HepG2 (cell line): ENCODE results near the gene SRSF12. TPM values are rescaled to one million over a fixed set of nuclear protein-coding genes. Genes with fewer than 3 reads are reported as not detected.

Source experiments
- CBX5 ChIP-seq: sonication (generic); formaldehyde crosslinking; IDR thresholded peaks from 2 replicates; pipeline ENCODE4 v1.4.0; 2020; ENCODE audit warnings: missing genetic modification reagents, borderline replicate concordance
- NFYC ChIP-seq: IDR thresholded peaks from 2 replicates; pipeline ENCODE4 v1.6.1; 2016; ENCODE audit warnings: missing genetic modification reagents, missing compliant biosample characterization
- YEATS4 ChIP-seq: sonication (generic); formaldehyde crosslinking; IDR thresholded peaks from 2 replicates; pipeline ENCODE4 v1.4.0; 2020; ENCODE audit warnings: missing genetic modification reagents, borderline replicate concordance
- ZFP36L1 ChIP-seq: sonication (generic); formaldehyde crosslinking; IDR thresholded peaks from 2 replicates; pipeline ENCODE4 v1.8.0; 2022; ENCODE audit warnings: mild to moderate bottlenecking, missing genetic modification reagents, moderate library complexity
- ZNF451 ChIP-seq: sonication (generic); formaldehyde crosslinking; IDR thresholded peaks from 2 replicates; pipeline ENCODE4 v1.5.0; 2020; ENCODE audit warnings: mild to moderate bottlenecking, missing genetic modification reagents
- ZNF543 ChIP-seq: sonication (generic); formaldehyde crosslinking; IDR thresholded peaks from 2 replicates; pipeline ENCODE4 v1.4.0; 2020; ENCODE audit warnings: mild to moderate bottlenecking, missing genetic modification reagents
- ZNF564 ChIP-seq: sonication (generic); formaldehyde crosslinking; IDR thresholded peaks from 2 replicates; pipeline ENCODE4 v1.8.1; 2023; ENCODE audit warnings: mild to moderate bottlenecking, missing genetic modification reagents
- ZNF598 ChIP-seq: sonication (generic); formaldehyde crosslinking; IDR thresholded peaks from 2 replicates; pipeline ENCODE4 v1.5.1; 2020; ENCODE audit warnings: mild to moderate bottlenecking, missing genetic modification reagents, borderline replicate concordance
- ZNF776 ChIP-seq: sonication (generic); formaldehyde crosslinking; IDR thresholded peaks from 2 replicates; pipeline ENCODE4 v1.4.0; 2020; ENCODE audit warnings: mild to moderate bottlenecking, missing genetic modification reagents
- ZNF782 ChIP-seq: sonication (generic); formaldehyde crosslinking; IDR thresholded peaks from 2 replicates; pipeline ENCODE4 v1.4.0; 2020; ENCODE audit warnings: missing genetic modification reagents, mild to moderate bottlenecking, borderline replicate concordance
- polyA plus RNA-seq, 8 experiments: library from polyadenylated mRNA; depleted of rRNA in 3 of 8; stranded (reverse) in 7 of 8; unstranded in 1 of 8; fragments of >200 nt; fragmentation: Illumina TruSeq in 4 of 8; extraction: Trizol in 4 of 8; gene quantifications; 2 replicates each; pipeline versions ENCODE4 v1.2.1 to v1.2.3, GENCODE V29; 2011 to 2016; ENCODE audit warnings: low read depth in 4 of 8, missing spikeins in 1 of 8, mixed read lengths in 1 of 8; ENCODE audit not compliant: insufficient read depth in 1 of 8
- total RNA-seq, 5 experiments: library from RNA; depleted of rRNA; stranded (reverse); fragments of >200 nt; fragmentation: Illumina TruSeq; extraction: Trizol; gene quantifications; 2 replicates each; pipeline ENCODE4 v1.2.3, GENCODE V29; 2016; ENCODE audit warnings: low read depth in 1 of 5
- TF ChIP-seq, protein P1 (sequence below): sonication (generic); formaldehyde crosslinking; IDR thresholded peaks from 2 replicates; pipeline ENCODE4 v1.4.0; 2020; ENCODE audit warnings: low read depth, missing genetic modification reagents
- TF ChIP-seq, protein P2 (sequence below): sonication (generic); formaldehyde crosslinking; IDR thresholded peaks from 2 replicates; pipeline ENCODE4 v1.4.0; 2020; ENCODE audit warnings: mild to moderate bottlenecking, missing genetic modification reagents
- TF ChIP-seq, protein P3 (sequence below): sonication (generic); formaldehyde crosslinking; IDR thresholded peaks from 2 replicates; pipeline ENCODE4 v1.5.0; 2020; ENCODE audit warnings: missing genetic modification reagents
- TF ChIP-seq, protein P4 (sequence below), 2 experiments: fragments of 450-650 bp in 1 of 2; sonication (generic) in 1 of 2; formaldehyde crosslinking; IDR thresholded peaks; 2 replicates each; pipeline versions ENCODE4 v1.5.0 to v1.8.0; 2020 to 2022; ENCODE audit warnings: mild to moderate bottlenecking in 1 of 2, missing genetic modification reagents in 1 of 2
- TF ChIP-seq, protein P5 (sequence below): sonication (generic); formaldehyde crosslinking; IDR thresholded peaks from 2 replicates; pipeline ENCODE4 v1.4.0; 2020; ENCODE audit warnings: missing genetic modification reagents
- TF ChIP-seq, protein P6 (sequence below), 2 experiments: sonication (generic) in 1 of 2; formaldehyde crosslinking in 1 of 2; IDR thresholded peaks; 2 replicates each; pipeline versions ENCODE4 v1.4.0 to v1.6.1; 2016 to 2020; ENCODE audit warnings: borderline replicate concordance in 1 of 2, low read depth in 1 of 2, mild to moderate bottlenecking in 1 of 2, missing genetic modification reagents in 1 of 2

Gene SRSF12
- total and polyA plus RNA-seq, 2 of the 13 experiments (the other 11 are each of a cell fraction or from before 2014, with no cell fraction given), result 1.7 to 1.9 TPM

DNA sequence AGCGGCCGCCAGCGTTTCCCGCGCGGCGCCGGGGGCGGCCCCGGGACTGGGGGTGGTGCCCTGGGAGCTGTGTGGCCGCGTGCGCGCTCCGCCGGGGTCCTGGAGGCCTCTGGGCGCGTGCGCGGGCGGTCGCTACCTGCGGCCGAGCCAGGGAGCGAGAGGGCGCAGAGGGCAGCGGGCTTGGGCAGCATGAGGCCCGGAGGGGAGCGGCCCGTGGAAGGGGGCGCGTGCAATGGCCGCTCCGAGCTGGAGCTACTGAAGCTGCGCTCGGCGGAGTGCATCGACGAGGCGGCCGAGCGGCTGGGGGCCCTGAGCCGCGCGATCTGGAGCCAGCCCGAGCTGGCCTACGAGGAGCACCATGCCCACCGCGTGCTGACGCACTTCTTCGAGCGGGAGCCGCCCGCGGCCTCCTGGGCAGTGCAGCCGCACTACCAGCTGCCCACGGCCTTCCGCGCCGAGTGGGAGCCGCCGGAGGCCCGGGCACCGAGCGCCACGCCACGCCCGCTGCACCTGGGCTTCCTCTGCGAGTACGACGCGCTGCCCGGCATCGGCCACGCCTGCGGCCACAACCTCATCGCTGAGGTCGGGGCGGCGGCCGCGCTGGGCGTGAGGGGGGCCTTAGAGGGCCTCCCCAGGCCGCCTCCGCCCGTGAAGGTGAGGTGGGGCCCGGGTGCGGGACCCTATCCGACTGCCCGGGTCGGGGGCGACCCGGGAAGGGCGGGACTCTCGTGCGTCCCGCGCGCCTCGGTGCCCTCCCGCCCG is 28.3 kb upstream of the SRSF12 start, which contains the start of gene PM20D2 (continued):
- TF ChIP-seq, protein P1, sequence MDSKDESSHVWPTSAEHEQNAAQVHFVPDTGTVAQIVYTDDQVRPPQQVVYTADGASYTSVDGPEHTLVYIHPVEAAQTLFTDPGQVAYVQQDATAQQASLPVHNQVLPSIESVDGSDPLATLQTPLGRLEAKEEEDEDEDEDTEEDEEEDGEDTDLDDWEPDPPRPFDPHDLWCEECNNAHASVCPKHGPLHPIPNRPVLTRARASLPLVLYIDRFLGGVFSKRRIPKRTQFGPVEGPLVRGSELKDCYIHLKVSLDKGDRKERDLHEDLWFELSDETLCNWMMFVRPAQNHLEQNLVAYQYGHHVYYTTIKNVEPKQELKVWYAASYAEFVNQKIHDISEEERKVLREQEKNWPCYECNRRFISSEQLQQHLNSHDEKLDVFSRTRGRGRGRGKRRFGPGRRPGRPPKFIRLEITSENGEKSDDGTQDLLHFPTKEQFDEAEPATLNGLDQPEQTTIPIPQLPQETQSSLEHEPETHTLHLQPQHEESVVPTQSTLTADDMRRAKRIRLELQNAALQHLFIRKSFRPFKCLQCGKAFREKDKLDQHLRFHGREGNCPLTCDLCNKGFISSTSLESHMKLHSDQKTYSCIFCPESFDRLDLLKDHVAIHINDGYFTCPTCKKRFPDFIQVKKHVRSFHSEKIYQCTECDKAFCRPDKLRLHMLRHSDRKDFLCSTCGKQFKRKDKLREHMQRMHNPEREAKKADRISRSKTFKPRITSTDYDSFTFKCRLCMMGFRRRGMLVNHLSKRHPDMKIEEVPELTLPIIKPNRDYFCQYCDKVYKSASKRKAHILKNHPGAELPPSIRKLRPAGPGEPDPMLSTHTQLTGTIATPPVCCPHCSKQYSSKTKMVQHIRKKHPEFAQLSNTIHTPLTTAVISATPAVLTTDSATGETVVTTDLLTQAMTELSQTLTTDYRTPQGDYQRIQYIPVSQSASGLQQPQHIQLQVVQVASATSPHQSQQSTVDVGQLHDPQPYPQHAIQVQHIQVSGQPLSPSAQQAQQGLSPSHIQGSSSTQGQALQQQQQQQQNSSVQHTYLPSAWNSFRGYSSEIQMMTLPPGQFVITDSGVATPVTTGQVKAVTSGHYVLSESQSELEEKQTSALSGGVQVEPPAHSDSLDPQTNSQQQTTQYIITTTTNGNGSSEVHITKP (CRISPR knock-in tag), result no peak
- peak; percentile 98 for TF ChIP-seq ZNF776
- TF ChIP-seq ZNF564 (CRISPR knock-in tag), result peak; percentile 92
- TF ChIP-seq ZNF451 (CRISPR knock-in tag), result peak; percentile 77; the same call in 1 of the 2 replicates
- TF ChIP-seq, protein P2, sequence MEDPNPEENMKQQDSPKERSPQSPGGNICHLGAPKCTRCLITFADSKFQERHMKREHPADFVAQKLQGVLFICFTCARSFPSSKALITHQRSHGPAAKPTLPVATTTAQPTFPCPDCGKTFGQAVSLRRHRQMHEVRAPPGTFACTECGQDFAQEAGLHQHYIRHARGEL (CRISPR knock-in tag), result peak; percentile 17; the same call in 1 of the 2 replicates
- TF ChIP-seq ZNF782 (CRISPR knock-in tag), result 0 out of 2 replicates have a peak, but pooled peaks have one; percentile 51
- TF ChIP-seq, protein P3, sequence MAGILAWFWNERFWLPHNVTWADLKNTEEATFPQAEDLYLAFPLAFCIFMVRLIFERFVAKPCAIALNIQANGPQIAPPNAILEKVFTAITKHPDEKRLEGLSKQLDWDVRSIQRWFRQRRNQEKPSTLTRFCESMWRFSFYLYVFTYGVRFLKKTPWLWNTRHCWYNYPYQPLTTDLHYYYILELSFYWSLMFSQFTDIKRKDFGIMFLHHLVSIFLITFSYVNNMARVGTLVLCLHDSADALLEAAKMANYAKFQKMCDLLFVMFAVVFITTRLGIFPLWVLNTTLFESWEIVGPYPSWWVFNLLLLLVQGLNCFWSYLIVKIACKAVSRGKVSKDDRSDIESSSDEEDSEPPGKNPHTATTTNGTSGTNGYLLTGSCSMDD (CRISPR knock-in tag), result peak; percentile 88
- TF ChIP-seq, protein P4, sequence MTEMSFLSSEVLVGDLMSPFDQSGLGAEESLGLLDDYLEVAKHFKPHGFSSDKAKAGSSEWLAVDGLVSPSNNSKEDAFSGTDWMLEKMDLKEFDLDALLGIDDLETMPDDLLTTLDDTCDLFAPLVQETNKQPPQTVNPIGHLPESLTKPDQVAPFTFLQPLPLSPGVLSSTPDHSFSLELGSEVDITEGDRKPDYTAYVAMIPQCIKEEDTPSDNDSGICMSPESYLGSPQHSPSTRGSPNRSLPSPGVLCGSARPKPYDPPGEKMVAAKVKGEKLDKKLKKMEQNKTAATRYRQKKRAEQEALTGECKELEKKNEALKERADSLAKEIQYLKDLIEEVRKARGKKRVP (CRISPR knock-in tag; IDR thresholded peaks at IDR 0.05), result peak in 1 of 2 experiments; percentile 49; a peak in 1 of 4 replicates
- peak; percentile 80; the same call in 1 of the 2 replicates for TF ChIP-seq ZNF543
- TF ChIP-seq YEATS4 (CRISPR knock-in tag), result peak; percentile 88
- TF ChIP-seq, protein P5, sequence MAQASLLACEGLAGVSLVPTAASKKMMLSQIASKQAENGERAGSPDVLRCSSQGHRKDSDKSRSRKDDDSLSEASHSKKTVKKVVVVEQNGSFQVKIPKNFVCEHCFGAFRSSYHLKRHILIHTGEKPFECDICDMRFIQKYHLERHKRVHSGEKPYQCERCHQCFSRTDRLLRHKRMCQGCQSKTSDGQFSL, result no peak
- TF ChIP-seq NFYC (CRISPR knock-in tag), result no peak
- TF ChIP-seq, protein P6, sequence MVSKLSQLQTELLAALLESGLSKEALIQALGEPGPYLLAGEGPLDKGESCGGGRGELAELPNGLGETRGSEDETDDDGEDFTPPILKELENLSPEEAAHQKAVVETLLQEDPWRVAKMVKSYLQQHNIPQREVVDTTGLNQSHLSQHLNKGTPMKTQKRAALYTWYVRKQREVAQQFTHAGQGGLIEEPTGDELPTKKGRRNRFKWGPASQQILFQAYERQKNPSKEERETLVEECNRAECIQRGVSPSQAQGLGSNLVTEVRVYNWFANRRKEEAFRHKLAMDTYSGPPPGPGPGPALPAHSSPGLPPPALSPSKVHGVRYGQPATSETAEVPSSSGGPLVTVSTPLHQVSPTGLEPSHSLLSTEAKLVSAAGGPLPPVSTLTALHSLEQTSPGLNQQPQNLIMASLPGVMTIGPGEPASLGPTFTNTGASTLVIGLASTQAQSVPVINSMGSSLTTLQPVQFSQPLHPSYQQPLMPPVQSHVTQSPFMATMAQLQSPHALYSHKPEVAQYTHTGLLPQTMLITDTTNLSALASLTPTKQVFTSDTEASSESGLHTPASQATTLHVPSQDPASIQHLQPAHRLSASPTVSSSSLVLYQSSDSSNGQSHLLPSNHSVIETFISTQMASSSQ (IDR thresholded peaks at IDR 0.05; ENCODE audit: low read depth), result no peak
- TF ChIP-seq, protein P6 (CRISPR knock-in tag; IDR thresholded peaks at IDR 0.05; ENCODE audit: borderline replicate concordance), result peak; percentile 9; the same call in 1 of the 2 replicates
- TF ChIP-seq CBX5 (CRISPR knock-in tag), result no peak
- peak; percentile 66; the same call in 1 of the 2 replicates for TF ChIP-seq ZFP36L1 (CRISPR knock-in tag)
- peak; percentile 25; the same call in 1 of the 2 replicates for TF ChIP-seq ZNF598 (CRISPR knock-in tag)
